Keratinocyte (primary cell): ENCODE results near the gene GRAMD1A. TPM values are rescaled to one million over a fixed set of nuclear protein-coding genes. Genes with fewer than 3 reads are reported as not detected.

Source experiments
- DNase-seq: peaks from one replicate; pipeline ENCODE4 v3.0.0-alpha.2; 2011; ENCODE audit warnings: low read depth, missing footprints, low spot score
- FAIRE-seq: peaks from 2 replicates; lab custom pipeline; 2011; peaks lifted over from hg19 to GRCh38; lab: Jason Lieb, UNC
- H2AFZ ChIP-seq: 2 replicates; pipeline ENCODE4 v1.6.0; 2012; ENCODE audit warnings: low read length, control low read depth, inconsistent platforms; ENCODE audit not compliant: control insufficient read depth
- H3K27ac ChIP-seq: 2 replicates; pipeline ENCODE4 v1.5.1; 2011; ENCODE audit warnings: low read length; ENCODE audit not compliant: control insufficient read depth, insufficient read depth
- H3K27me3 ChIP-seq: 3 replicates; pipeline ENCODE4 v1.6.0; 2011; ENCODE audit warnings: low read length; ENCODE audit not compliant: control insufficient read depth, insufficient read depth; ENCODE audit errors: extremely low read depth
- H3K36me3 ChIP-seq, 2 experiments: 2 replicates in 1 of 2; 3 replicates in 1 of 2; pipeline ENCODE4 v1.5.1; 2011; ENCODE audit warnings: low read length in 2 of 2, mild to moderate bottlenecking in 1 of 2; ENCODE audit not compliant: control insufficient read depth in 2 of 2, insufficient read depth in 2 of 2; ENCODE audit errors: extremely low read depth in 1 of 2
- H3K4me1 ChIP-seq: 3 replicates; pipeline ENCODE4 v1.5.1; 2011; ENCODE audit warnings: low read length; ENCODE audit not compliant: control insufficient read depth, insufficient read depth; ENCODE audit errors: extremely low read depth
- H3K4me2 ChIP-seq: 3 replicates; pipeline ENCODE4 v1.6.0; 2011; ENCODE audit warnings: low read depth, low read length; ENCODE audit not compliant: control insufficient read depth, insufficient read depth; ENCODE audit errors: extremely low read depth
- H3K4me3 ChIP-seq, 3 experiments: fragments of 200-600 bp in 1 of 3; sonication (generic) in 1 of 3; 2 replicates in 2 of 3; 3 replicates in 1 of 3; pipeline ENCODE4 v1.5.1; 2011 to 2016; ENCODE audit warnings: low read length in 3 of 3, mild to moderate bottlenecking in 3 of 3, control low read depth in 2 of 3, inconsistent platforms in 1 of 3, low read depth in 1 of 3, mixed read lengths in 1 of 3, mixed run types in 1 of 3, moderate library complexity in 1 of 3; ENCODE audit not compliant: control insufficient read depth in 2 of 3, insufficient read depth in 2 of 3; ENCODE audit errors: extremely low read depth in 1 of 3
- H3K79me2 ChIP-seq: 2 replicates; pipeline ENCODE4 v1.6.0; 2012; ENCODE audit warnings: low read length; ENCODE audit not compliant: control insufficient read depth, insufficient read depth
- H3K9ac ChIP-seq: 3 replicates; pipeline ENCODE4 v1.6.0; 2011; ENCODE audit warnings: low read length; ENCODE audit not compliant: control insufficient read depth, insufficient read depth; ENCODE audit errors: extremely low read depth
- H3K9me1 ChIP-seq: 3 replicates; pipeline ENCODE4 v1.6.0; 2011; ENCODE audit warnings: low read length; ENCODE audit not compliant: control insufficient read depth, insufficient read depth; ENCODE audit errors: extremely low read depth
- H3K9me3 ChIP-seq: 2 replicates; pipeline ENCODE4 v1.5.1; 2012; ENCODE audit warnings: low read depth, low read length; ENCODE audit not compliant: control insufficient read depth
- H4K20me1 ChIP-seq: 3 replicates; pipeline ENCODE4 v1.6.0; 2011; ENCODE audit warnings: low read length; ENCODE audit not compliant: control insufficient read depth, insufficient read depth; ENCODE audit errors: extremely low read depth
- CTCF ChIP-seq, 3 experiments: IDR thresholded peaks in 1 of 3; conservative IDR thresholded peaks in 1 of 3; optimal IDR thresholded peaks in 1 of 3; 2 replicates in 2 of 3; 3 replicates in 1 of 3; pipeline versions ENCODE3 to v1.5.1; 2011; ENCODE audit warnings: low read length in 3 of 3, mild to moderate bottlenecking in 3 of 3, moderate library complexity in 2 of 3, control low read depth in 1 of 3, inconsistent platforms in 1 of 3; ENCODE audit not compliant: insufficient read depth in 2 of 3; ENCODE audit errors: extremely low read depth in 1 of 3
- EZH2 ChIP-seq: IDR thresholded peaks from one replicate; pipeline ENCODE4 v1.6.1; 2012; ENCODE audit warnings: inconsistent platforms, mild to moderate bottlenecking, low read length, moderate library complexity
- dilution Hi-C: fragments of 300-500 bp; cut with MboI; formaldehyde crosslinking; loops from one replicate; pipeline ENCODE4 v1.7.0; 2020; ENCODE audit warnings: low sequenced_read_pairs; ENCODE audit not compliant: extremely low pct_ligation_motif_present
- polyA plus RNA-seq, 5 experiments: library from polyadenylated mRNA; depleted of rRNA in 3 of 5; stranded (reverse) in 3 of 5; stranded (forward) in 1 of 5; unstranded in 1 of 5; fragments of >200 nt; gene quantifications; 1 replicate in 1 of 5; 2 replicates in 3 of 5; 3 replicates in 1 of 5; pipeline versions ENCODE4 v1.2.1 to v1.2.3, GENCODE V29; 2011 to 2012; ENCODE audit warnings: missing spikeins in 2 of 5, low read depth in 1 of 5, low replicate concordance in 1 of 5

The GRAMD1A gene
- polyA plus RNA-seq, 1 donor (not counting 4 experiments of a cell fraction or from before 2014, with no cell fraction given), result 24.6 TPM

- H3K79me2 ChIP-seq, result no peaks in the 10 kb centered on the region
- no peak overlapping the region for H3K4me2 ChIP-seq
- dilution Hi-C loops, result no loop called here
- H3K4me3 ChIP-seq, result no peak overlapping the region
- DNase-seq (no peak), FAIRE-seq (no peak)
- no peaks in the 10 kb centered on the region for H4K20me1 ChIP-seq
- H3K9ac ChIP-seq, result no peak overlapping the region
- peaks cover 14 to 32% of the 10 kb centered on the region in 2 experiments for H3K36me3 ChIP-seq
- no peak for TF ChIP-seq CTCF (optimal IDR thresholded peaks at IDR 0.05 in 1 of 3, IDR thresholded peaks at IDR 0.05 in 1 of 3, conservative IDR thresholded peaks at IDR 0.05 in 1 of 3; ENCODE audit: extremely low read depth in 1 of 3, insufficient read depth in 2 of 3, low read length in 3 of 3)
- no peak for TF ChIP-seq EZH2
- no peaks in the 10 kb centered on the region for H3K9me3 ChIP-seq
- H2AFZ ChIP-seq, result no peak overlapping the region
- no peaks in the 10 kb centered on the region for H3K9me1 ChIP-seq
- no peak overlapping the region for H3K27ac ChIP-seq
- H3K27me3 ChIP-seq, result no peaks in the 10 kb centered on the region
- H3K4me1 ChIP-seq, result no peaks in the 10 kb centered on the region
Measured at GRCh38 chr19:35017507-35017906, 17.4 kb downstream of the GRAMD1A start.

GRCh38 chr19:35018379-35018778 is 18.3 kb downstream of the GRAMD1A start:
- FAIRE-seq, result no peak
- Histone ChIP-seq H3K79me2 (no peaks in the 10 kb centered on the region), H3K4me1 (no peaks in the 10 kb centered on the region), H3K36me3 (peaks cover 14 to 33% of the 10 kb centered on the region in 2 experiments), H4K20me1 (no peaks in the 10 kb centered on the region), H2AFZ (no peak overlapping the region), H3K9me1 (no peaks in the 10 kb centered on the region), H3K4me2 (no peak overlapping the region), H3K9me3 (no peaks in the 10 kb centered on the region), H3K4me3 (no peak overlapping the region), H3K27me3 (no peaks in the 10 kb centered on the region), H3K27ac (no peak overlapping the region), H3K9ac (no peak overlapping the region)
- dilution Hi-C loops, result no loop called here
- TF ChIP-seq CTCF (optimal IDR thresholded peaks at IDR 0.05 in 1 of 3, IDR thresholded peaks at IDR 0.05 in 1 of 3, conservative IDR thresholded peaks at IDR 0.05 in 1 of 3; ENCODE audit: extremely low read depth in 1 of 3, insufficient read depth in 2 of 3, low read length in 3 of 3) (no peak), EZH2 (no peak)
- DNase-seq, result no peak
